K562 (cell line): ENCODE data around the gene PRM3. TPM values are rescaled to one million over a fixed set of nuclear protein-coding genes. Genes with fewer than 3 reads are reported as not detected.

Experiments used
- ATAC-seq: fragments of 200-7000 bp; cut with Tn5 transposase; 3 replicates; pipeline ENCODE4 v1.9.1; 2020; ENCODE audit warnings: moderate library complexity
- BruUV-seq: library from RNA; stranded (reverse); fragments of 400-500 nt; replicated peaks from 2 replicates; lab custom pipeline; 2021; lab: Mats Ljungman, UMichigan
- CTCF ChIA-PET: fragments of 300-600 bp; formaldehyde crosslinking; extraction: SDS; loops from one replicate; lab custom pipeline; 2021; ENCODE audit warnings: low intra/inter-chr PET ratio; lab: Yijun Ruan, JAX
- POLR2A ChIA-PET: fragments of 300-600, 350-650 bp; sonication (Branson Sonifier 250); formaldehyde crosslinking; extraction: SDS; loops from one replicate; lab custom pipeline; 2021; ENCODE audit warnings: antibody characterized with exemption, inconsistent platforms; lab: Yijun Ruan, JAX
- DNase-seq, 4 experiments: peaks; one replicate each; pipeline versions ENCODE4 v3.0.0 to v3.0.0-alpha.2; 2011 to 2018; ENCODE audit warnings: low spot score in 3 of 4, mixed read lengths in 3 of 4; ENCODE audit errors: extremely low read depth in 1 of 4
- FAIRE-seq: peaks from 2 replicates; lab custom pipeline; 2011; peaks lifted over from hg19 to GRCh38; lab: Jason Lieb, UNC
- H2AFZ ChIP-seq: 2 replicates; pipeline ENCODE4 v1.6.0; 2011; ENCODE audit warnings: low read depth, low read length, control low read depth, inconsistent platforms
- H3K27ac ChIP-seq: fragments of 200-600 bp; 3 replicates; pipeline ENCODE4 v1.8.0; 2011; ENCODE audit warnings: low read depth, mild to moderate bottlenecking, control low read depth, inconsistent platforms, low read length, moderate library complexity, mixed read lengths; ENCODE audit errors: extremely low read depth
- H3K27me3 ChIP-seq, 2 experiments: fragments of 300-600 bp in 1 of 2; 2 replicates in 1 of 2; 3 replicates in 1 of 2; pipeline versions ENCODE4 v1.6.0 to v1.8.0; 2011; ENCODE audit warnings: inconsistent platforms in 2 of 2, low read length in 2 of 2, mild to moderate bottlenecking in 1 of 2, mixed read lengths in 1 of 2, moderate library complexity in 1 of 2; ENCODE audit not compliant: control insufficient read depth in 2 of 2, insufficient read depth in 2 of 2
- H3K36me3 ChIP-seq: fragments of 300-600 bp; 3 replicates; pipeline ENCODE4 v1.8.0; 2011; ENCODE audit warnings: mild to moderate bottlenecking, low read length, inconsistent platforms; ENCODE audit not compliant: control insufficient read depth, insufficient read depth
- H3K4me1 ChIP-seq, 2 experiments: fragments of 200-600 bp in 1 of 2; replicated peaks in 1 of 2; 2 replicates in 1 of 2; 3 replicates in 1 of 2; pipeline versions ENCODE4 v1.5.1 to v1.8.0; 2011; ENCODE audit warnings: inconsistent platforms in 2 of 2, low read length in 2 of 2, mild to moderate bottlenecking in 1 of 2, mixed read lengths in 1 of 2, moderate library complexity in 1 of 2; ENCODE audit not compliant: control insufficient read depth in 2 of 2, insufficient read depth in 2 of 2
- H3K4me2 ChIP-seq: 2 replicates; pipeline ENCODE4 v1.6.1; 2011; ENCODE audit warnings: low read length, control low read depth, inconsistent platforms, mixed read lengths; ENCODE audit not compliant: insufficient read depth
- H3K4me3 ChIP-seq: fragments of 200-600 bp; sonication (generic), shearing (Covaris generic); 2 replicates; pipeline ENCODE4 v1.5.1; 2016; ENCODE audit warnings: control low read depth, inconsistent platforms
- H3K79me2 ChIP-seq: fragments of 200-600 bp; 3 replicates; pipeline ENCODE4 v1.8.0; 2011; ENCODE audit warnings: low read length, inconsistent platforms; ENCODE audit not compliant: control insufficient read depth, insufficient read depth
- H3K9ac ChIP-seq, 2 experiments: 2 replicates each; pipeline versions ENCODE4 v1.6.0 to v1.6.1; 2011; ENCODE audit warnings: low read depth in 2 of 2, low read length in 2 of 2, control low read depth in 1 of 2, inconsistent platforms in 1 of 2, mild to moderate bottlenecking in 1 of 2, mixed read lengths in 1 of 2; ENCODE audit not compliant: insufficient read depth in 1 of 2
- H3K9me1 ChIP-seq: one replicate; pipeline ENCODE4 v1.6.0; 2011; ENCODE audit warnings: inconsistent platforms, mild to moderate bottlenecking, low read length, moderate library complexity; ENCODE audit not compliant: control insufficient read depth, insufficient read depth
- H3K9me3 ChIP-seq: replicated peaks from 2 replicates; pipeline ENCODE4 v1.5.1; 2011; ENCODE audit warnings: low read depth, low read length, inconsistent platforms; ENCODE audit not compliant: control insufficient read depth, insufficient read depth
- H4K20me1 ChIP-seq: replicated peaks from 2 replicates; pipeline ENCODE4 v1.6.1; 2011; ENCODE audit warnings: low read length, inconsistent platforms, mixed read lengths; ENCODE audit not compliant: control insufficient read depth, insufficient read depth
- ATF2 ChIP-seq: sonication (generic); formaldehyde crosslinking; IDR thresholded peaks from 2 replicates; pipeline ENCODE4 v1.8.1; 2022; ENCODE audit warnings: missing genetic modification reagents
- ATF7 ChIP-seq: fragments of 450-650 bp; IDR thresholded peaks from 2 replicates; pipeline ENCODE4 v1.7.1; 2014; ENCODE audit warnings: mild to moderate bottlenecking, moderate library complexity
- BCOR ChIP-seq: fragments of 450-650 bp; IDR thresholded peaks from 2 replicates; pipeline ENCODE4 v1.6.1; 2016
- CEBPB ChIP-seq: fragments of 450-650 bp; IDR thresholded peaks from 2 replicates; pipeline ENCODE4 v1.6.1; 2016; ENCODE audit warnings: missing genetic modification characterization, missing compliant biosample characterization
- CHD4 ChIP-seq: fragments of 200-600 bp; sonication (generic); IDR thresholded peaks from 3 replicates; pipeline ENCODE4 v1.6.1; 2012; ENCODE audit warnings: low read depth, mild to moderate bottlenecking, mixed read lengths, low read length, inconsistent platforms; ENCODE audit not compliant: insufficient read depth, insufficient replicate concordance, poor library complexity, severe bottlenecking
- GTF3C2 ChIP-seq: IDR thresholded peaks from 3 replicates; pipeline ENCODE4 v1.6.1; 2011; ENCODE audit warnings: borderline replicate concordance, mild to moderate bottlenecking, moderate library complexity; ENCODE audit not compliant: insufficient read length; ENCODE audit errors: extremely low read depth
- HDAC1 ChIP-seq, 2 experiments: fragments of 450-650 bp; IDR thresholded peaks; 2 replicates each; pipeline ENCODE4 v1.6.1; 2016 to 2017; ENCODE audit warnings: inconsistent platforms in 1 of 2, mild to moderate bottlenecking in 1 of 2, moderate library complexity in 1 of 2
- HDGF ChIP-seq: fragments of 450-650 bp; IDR thresholded peaks from 2 replicates; pipeline ENCODE4 v1.6.1; 2016
- KDM1A ChIP-seq, 2 experiments: fragments of 450-650 bp; IDR thresholded peaks; 2 replicates each; pipeline ENCODE4 v1.6.1; 2016; ENCODE audit warnings: mild to moderate bottlenecking in 2 of 2
- L3MBTL2 ChIP-seq: fragments of 450-650 bp; IDR thresholded peaks from 2 replicates; pipeline ENCODE4 v1.6.1; 2016; ENCODE audit warnings: mild to moderate bottlenecking, moderate library complexity
- POLR2A ChIP-seq: fragments of 450-650 bp; conservative IDR thresholded peaks from 2 replicates; pipeline ENCODE4 v1.6.1; 2016
- RBM25 ChIP-seq: fragments of 200-400 bp; formaldehyde crosslinking; IDR thresholded peaks from 2 replicates; pipeline ENCODE4 v1.6.1; 2018; ENCODE audit warnings: low read length, low read depth, moderate library complexity; ENCODE audit not compliant: severe bottlenecking
- RCOR1 ChIP-seq, 2 experiments: IDR thresholded peaks; 2 replicates each; pipeline ENCODE4 v1.6.1; 2012; ENCODE audit warnings: low read depth in 2 of 2, low read length in 2 of 2, borderline replicate concordance in 1 of 2, improper control_type of control experiment in 1 of 2
- RUNX1 ChIP-seq: sonication (generic); IDR thresholded peaks from 2 replicates; pipeline ENCODE4 v1.6.1; 2016; ENCODE audit warnings: antibody characterized with exemption, low read depth
- SMARCA5 ChIP-seq: fragments of 450-650 bp; IDR thresholded peaks from 2 replicates; pipeline ENCODE4 v1.6.1; 2016
- ZFP36 ChIP-seq: fragments of 150-350 bp; IDR thresholded peaks from 2 replicates; pipeline ENCODE4 v1.6.1; 2018; ENCODE audit warnings: low read length, low read depth; ENCODE audit not compliant: partially characterized antibody
- ZNF121 ChIP-seq: sonication (generic); formaldehyde crosslinking; conservative IDR thresholded peaks from 2 replicates; pipeline ENCODE4 v1.8.0; 2022; ENCODE audit warnings: missing genetic modification reagents
- WGBS: fragments of 100-300 bp; shearing (Covaris generic); methylation state at CpG from one replicate; pipeline ENCODE4 v1.1.6; 2016; ENCODE audit warnings: low coverage, mixed read lengths; ENCODE audit not compliant: insufficient coverage; ENCODE audit errors: missing lambda C conversion rate; 5-methylcytosine and 5-hydroxymethylcytosine counted together
- in situ Hi-C: fragments of 300-500 bp; cut with MboI; formaldehyde crosslinking; loops from 4 replicates; pipeline ENCODE4 v1.15.0; 2018; ENCODE audit warnings: inconsistent platforms, mixed read lengths
- intact Hi-C: fragments of 100-400 bp; cut with micrococcal nuclease; formaldehyde crosslinking; loops from 2 replicates; pipeline ENCODE4 v1.14.2; 2022
- polyA plus RNA-seq, 8 experiments: library from polyadenylated mRNA; depleted of rRNA in 4 of 8; stranded (reverse) in 5 of 8; unstranded in 3 of 8; fragments of >200 nt; fragmentation: Nextera tagmentation in 2 of 8; fragmentation: Illumina TruSeq in 1 of 8; extraction: Ambion mirVana in 2 of 8; extraction: Trizol in 1 of 8; gene quantifications; 2 replicates each; pipeline versions ENCODE4 v1.2.1 to v1.2.3, GENCODE V29; 2011 to 2014; ENCODE audit warnings: inconsistent platforms in 1 of 8, missing spikeins in 1 of 8
- total RNA-seq, 7 experiments: library from RNA; depleted of rRNA in 6 of 7; stranded (reverse); fragments of >200 nt in 6 of 7; fragmentation: Illumina TruSeq in 2 of 7; extraction: Trizol in 2 of 7; gene quantifications; 2 replicates each; pipeline versions ENCODE4 v1.2.1 to v1.2.3, GENCODE V29; 2011 to 2021; ENCODE audit warnings: low replicate concordance in 1 of 7

The PRM3 gene
- total and polyA plus RNA-seq, 9 of the 15 experiments (the other 6 are each of a cell fraction or from before 2014, with no cell fraction given): not detected

- ATAC-seq: no peak
These were observed 33.5 kb downstream of the PRM3 start for GRCh38 chr16:11239644-11240632.

More at GRCh38 chr16:11239644-11240632, 33.5 kb downstream of the PRM3 start:
- Histone ChIP-seq H3K9me1 (no peaks in the 10 kb centered on the region), H3K27me3 (no peaks in the 10 kb centered on the region), H3K9ac (peak overlapping the region in 1 of 2 experiments; percentile 89; a peak in 1 of 4 replicates), H3K79me2 (peaks cover 14% of the 10 kb centered on the region; the same call in 2 of the 3 replicates), H3K4me2 (peak overlapping the region; percentile 87), H3K36me3 (no peaks in the 10 kb centered on the region), H3K4me1 (peaks cover 36 to 40% of the 10 kb centered on the region in 2 experiments), H3K27ac (no peak overlapping the region), H3K9me3 (no peaks in the 10 kb centered on the region), H2AFZ (0 out of 2 replicates have a peak overlapping the region, but pooled peaks have one; percentile 46), H4K20me1 (no peaks in the 10 kb centered on the region; the same call in 1 of the 2 replicates), H3K4me3 (peak overlapping the region; percentile 35; the same call in 1 of the 2 replicates)
- TF ChIP-seq KDM1A (IDR thresholded peaks at IDR 0.05) (peak; percentile 37 to 76), RCOR1 (IDR thresholded peaks at IDR 0.05; ENCODE audit: borderline replicate concordance in 1 of 2, low read depth in 2 of 2, low read length in 2 of 2) (0 out of 4 replicates have a peak, but pooled peaks of 1 of the 2 experiments have one; percentile 21), RUNX1 (no peak), ATF2 (CRISPR knock-in tag) (no peak), POLR2A (no peak), ZFP36 (peak; percentile 98), HDGF (peak; percentile 51; the same call in 1 of the 2 replicates), SMARCA5 (peak; percentile 68; the same call in 1 of the 2 replicates), RBM25 (peak; percentile 63), CHD4 (peak; percentile 43), ATF7 (no peak), HDAC1 (IDR thresholded peaks at IDR 0.05) (peak in 1 of 2 experiments; percentile 24; a peak in 1 of 4 replicates), GTF3C2 (peak; percentile 27), CEBPB (tag) (0 out of 2 replicates have a peak, but pooled peaks have one; percentile 12), L3MBTL2 (0 out of 2 replicates have a peak, but pooled peaks have one; percentile 3), ZNF121 (CRISPR knock-in tag) (peak; percentile 80), BCOR (peak; percentile 90)
- 50% methylated on average over 10 of the region's 10 CpGs for WGBS
- no peak for DNase-seq
- POLR2A ChIA-PET: interaction anchor here (1.5 kb wide), 1 partner anchor 15 kb away, joined by 16 read pairs; the partner anchor contains the start of gene SOCS1
- intact Hi-C loops (loop anchor here (2.0 kb wide), 1 partner anchor 135 kb away; no protein-coding TSS in a partner anchor), in situ Hi-C loops (no loop called here)
- no peak for FAIRE-seq
- BruUV-seq: no TSS peak
- CTCF ChIA-PET: no interaction called here
